Activated CD8-positive, alpha-beta T cell treated with anti-CD3 and anti-CD28 coated beads, Interleukin-2, amount 10 ng/mL, durations not matched to agents 7 days and 5 days (primary cell): Measurements from ENCODE around the gene HABP2. TPM values are rescaled to one million over a fixed set of nuclear protein-coding genes. Genes with fewer than 3 reads are reported as not detected.

ENCODE experiments used
- ATAC-seq: fragments of 150-1000 bp; cut with Tn5 transposase; one replicate; pipeline ENCODE4 v1.10.0; 2021; ENCODE audit warnings: moderate library complexity
- CTCF ChIA-PET: fragments of 350-600 bp; sonication (Branson Sonifier 250); formaldehyde crosslinking; loops from one replicate; lab custom pipeline; 2021; ENCODE audit warnings: antibody characterized with exemption; lab: Charles Lee
- POLR2A ChIA-PET: fragments of 350-600 bp; sonication (Branson Sonifier 250); formaldehyde crosslinking; loops from one replicate; lab custom pipeline; 2021; ENCODE audit warnings: antibody characterized with exemption; lab: Charles Lee
- DNase-seq: peaks from one replicate; pipeline ENCODE4 v3.0.0-alpha.2; 2020
- H3K27ac Mint-ChIP-seq: one replicate; pipeline ENCODE4 v1.8.0; 2021; ENCODE audit warnings: mild to moderate bottlenecking, mixed read lengths
- H3K27me3 Mint-ChIP-seq: one replicate; pipeline ENCODE4 v1.8.0; 2021; ENCODE audit warnings: low read depth, mixed read lengths
- H3K36me3 Mint-ChIP-seq: one replicate; pipeline ENCODE4 v1.8.0; 2021; ENCODE audit warnings: low read depth, mixed read lengths
- H3K4me1 Mint-ChIP-seq: one replicate; pipeline ENCODE4 v1.8.0; 2021; ENCODE audit warnings: low read depth, mixed read lengths
- H3K4me3 Mint-ChIP-seq: one replicate; pipeline ENCODE4 v1.8.0; 2021; ENCODE audit warnings: mild to moderate bottlenecking, mixed read lengths
- H3K9me3 Mint-ChIP-seq: one replicate; pipeline ENCODE4 v1.8.0; 2022; ENCODE audit warnings: mixed read lengths; ENCODE audit not compliant: insufficient read depth
- total RNA-seq, 2 experiments: library from RNA; stranded (reverse); gene quantifications; one replicate each; pipeline ENCODE4 v1.2.3, GENCODE V29; 2021

Gene HABP2
- not detected for total RNA-seq

GRCh38 chr10:113552701-113553100 is at the start of gene HABP2:
Gene HABP2, plus strand, starts transcription at chr10:113553053. Its CDS starts 69 bp downstream, at chr10:113553122.
- peaks cover 10% of the 10 kb centered on the region for H3K4me1 Mint-ChIP-seq
- no peaks in the 10 kb centered on the region for H3K9me3 Mint-ChIP-seq
- CTCF ChIA-PET, result no interaction called here
- H3K27me3 Mint-ChIP-seq, result peaks cover 20% of the 10 kb centered on the region
- H3K4me3 Mint-ChIP-seq, result no peak within 1 kb of the TSS
- no peaks in the 10 kb centered on the region for H3K36me3 Mint-ChIP-seq
- POLR2A ChIA-PET, result no interaction called here
- DNase-seq, result no peak
- no peak for ATAC-seq
- no peak within 1 kb of the TSS for H3K27ac Mint-ChIP-seq

GRCh38 chr10:113503930-113504329 is 48.9 kb upstream of the HABP2 start:
- no peak overlapping the region for H3K4me3 Mint-ChIP-seq
- no peaks in the 10 kb centered on the region for H3K9me3 Mint-ChIP-seq
- DNase-seq (no peak), ATAC-seq (no peak)
- CTCF ChIA-PET, result no interaction called here
- H3K4me1 Mint-ChIP-seq, result peaks cover 2% of the 10 kb centered on the region
- POLR2A ChIA-PET, result no interaction called here
- H3K27ac Mint-ChIP-seq, result no peak overlapping the region
- H3K27me3 Mint-ChIP-seq, result peaks cover 9% of the 10 kb centered on the region
- H3K36me3 Mint-ChIP-seq, result no peaks in the 10 kb centered on the region

- H3K36me3 Mint-ChIP-seq, result no peaks in the 10 kb centered on the region
- H3K4me3 Mint-ChIP-seq, result no peak overlapping the region
- POLR2A ChIA-PET, result no interaction called here
- H3K4me1 Mint-ChIP-seq, result no peaks in the 10 kb centered on the region
- no peaks in the 10 kb centered on the region for H3K9me3 Mint-ChIP-seq
- no peak overlapping the region for H3K27ac Mint-ChIP-seq
- peaks cover 9% of the 10 kb centered on the region for H3K27me3 Mint-ChIP-seq
- DNase-seq (no peak), ATAC-seq (no peak)
- CTCF ChIA-PET, result interaction anchor here (1.3 kb wide), 1 partner anchor 17 kb away, joined by 3 read pairs; no protein-coding TSS in a partner anchor
Measured at GRCh38 chr10:113504423-113504822, 48.4 kb upstream of the HABP2 start.

GRCh38 chr10:113506476-113506875 is 46.4 kb upstream of the HABP2 start:
- Mint-ChIP-seq H3K4me1 (no peaks in the 10 kb centered on the region), H3K9me3 (peaks cover 2% of the 10 kb centered on the region), H3K4me3 (no peak overlapping the region), H3K27ac (no peak overlapping the region), H3K27me3 (peaks cover 7% of the 10 kb centered on the region), H3K36me3 (no peaks in the 10 kb centered on the region)
- ChIA-PET CTCF (no interaction called here), POLR2A (no interaction called here)
- DNase-seq (no peak), ATAC-seq (no peak)

GRCh38 chr10:113511419-113511818 is 41.4 kb upstream of the HABP2 start:
- no peak for DNase-seq
- Mint-ChIP-seq H3K27me3 (peaks cover 13% of the 10 kb centered on the region), H3K9me3 (peaks cover 8% of the 10 kb centered on the region), H3K4me3 (no peak overlapping the region), H3K27ac (no peak overlapping the region), H3K4me1 (no peaks in the 10 kb centered on the region), H3K36me3 (no peaks in the 10 kb centered on the region)
- ChIA-PET POLR2A (no interaction called here), CTCF (no interaction called here)
- ATAC-seq, result no peak

GRCh38 chr10:113515161-113515560 is 37.7 kb upstream of the HABP2 start:
- no peaks in the 10 kb centered on the region for H3K4me1 Mint-ChIP-seq
- ATAC-seq (no peak), DNase-seq (no peak)
- H3K36me3 Mint-ChIP-seq, result no peaks in the 10 kb centered on the region
- ChIA-PET CTCF (no interaction called here), POLR2A (no interaction called here)
- H3K4me3 Mint-ChIP-seq, result no peak overlapping the region
- H3K9me3 Mint-ChIP-seq, result peaks cover 8% of the 10 kb centered on the region
- H3K27ac Mint-ChIP-seq, result no peak overlapping the region
- peaks cover 7% of the 10 kb centered on the region for H3K27me3 Mint-ChIP-seq

- POLR2A ChIA-PET, result no interaction called here
- CTCF ChIA-PET, result no interaction called here
- DNase-seq (no peak), ATAC-seq (no peak)
- H3K9me3 Mint-ChIP-seq, result peaks cover 8% of the 10 kb centered on the region
- no peaks in the 10 kb centered on the region for H3K36me3 Mint-ChIP-seq
- no peaks in the 10 kb centered on the region for H3K4me1 Mint-ChIP-seq
- H3K4me3 Mint-ChIP-seq, result no peak overlapping the region
- no peak overlapping the region for H3K27ac Mint-ChIP-seq
- H3K27me3 Mint-ChIP-seq, result peaks cover 7% of the 10 kb centered on the region
Measured at GRCh38 chr10:113515601-113516000, 37.3 kb upstream of the HABP2 start.

GRCh38 chr10:113516061-113516460 is 36.8 kb upstream of the HABP2 start:
- CTCF ChIA-PET, result no interaction called here

GRCh38 chr10:113517165-113517900 is 35.5 kb upstream of the HABP2 start:
- DNase-seq (no peak), ATAC-seq (no peak)
- no peak overlapping the region for H3K4me3 Mint-ChIP-seq
- ChIA-PET CTCF (no interaction called here), POLR2A (no interaction called here)
- no peaks in the 10 kb centered on the region for H3K9me3 Mint-ChIP-seq
- no peaks in the 10 kb centered on the region for H3K4me1 Mint-ChIP-seq
- no peaks in the 10 kb centered on the region for H3K36me3 Mint-ChIP-seq
- no peaks in the 10 kb centered on the region for H3K27me3 Mint-ChIP-seq
- no peak overlapping the region for H3K27ac Mint-ChIP-seq

More at GRCh38 chr10:113516061-113516460, 36.8 kb upstream of the HABP2 start:
- DNase-seq, result no peak
- Mint-ChIP-seq H3K4me3 (no peak overlapping the region), H3K27me3 (peaks cover 7% of the 10 kb centered on the region), H3K36me3 (no peaks in the 10 kb centered on the region), H3K27ac (no peak overlapping the region), H3K9me3 (peaks cover 8% of the 10 kb centered on the region), H3K4me1 (no peaks in the 10 kb centered on the region)
- POLR2A ChIA-PET, result no interaction called here
- ATAC-seq, result no peak

GRCh38 chr10:113517901-113518260 is 35.0 kb upstream of the HABP2 start:
- ATAC-seq (no peak), DNase-seq (no peak)
- CTCF ChIA-PET, result no interaction called here
- H3K9me3 Mint-ChIP-seq, result no peaks in the 10 kb centered on the region
- POLR2A ChIA-PET, result no interaction called here
- no peaks in the 10 kb centered on the region for H3K4me1 Mint-ChIP-seq
- H3K27me3 Mint-ChIP-seq, result no peaks in the 10 kb centered on the region
- H3K27ac Mint-ChIP-seq, result no peak overlapping the region
- H3K4me3 Mint-ChIP-seq, result no peak overlapping the region
- no peaks in the 10 kb centered on the region for H3K36me3 Mint-ChIP-seq

GRCh38 chr10:113518415-113518814 is 34.4 kb upstream of the HABP2 start:
- DNase-seq (no peak), ATAC-seq (no peak)
- POLR2A ChIA-PET, result no interaction called here
- Mint-ChIP-seq H3K9me3 (no peaks in the 10 kb centered on the region), H3K27me3 (no peaks in the 10 kb centered on the region), H3K27ac (no peak overlapping the region), H3K36me3 (no peaks in the 10 kb centered on the region), H3K4me3 (no peak overlapping the region), H3K4me1 (no peaks in the 10 kb centered on the region)
- CTCF ChIA-PET, result no interaction called here

GRCh38 chr10:113518816-113519591 is 33.8 kb upstream of the HABP2 start:
- Mint-ChIP-seq H3K4me1 (no peaks in the 10 kb centered on the region), H3K36me3 (no peaks in the 10 kb centered on the region), H3K27me3 (no peaks in the 10 kb centered on the region), H3K4me3 (no peak overlapping the region), H3K9me3 (no peaks in the 10 kb centered on the region), H3K27ac (no peak overlapping the region)
- DNase-seq (no peak), ATAC-seq (no peak)
- POLR2A ChIA-PET, result no interaction called here
- CTCF ChIA-PET, result no interaction called here
